Lower leg skin (tissue), 4 donors: ENCODE results near the gene VAMP4. TPM values are rescaled to one million over a fixed set of nuclear protein-coding genes. Genes with fewer than 3 reads are reported as not detected.

Source experiments
- DNase-seq, 2 donors: peaks; one replicate each; pipeline ENCODE4 v3.0.0-alpha.2; 2019; ENCODE audit warnings: low spot score in 2 of 2
- H3K4me3 ChIP-seq: fragments of 200-600 bp; sonication (generic); 2 replicates; pipeline ENCODE4 v1.5.1; 2017; ENCODE audit warnings: mild to moderate bottlenecking, low read depth; ENCODE audit not compliant: poor library complexity, severe bottlenecking
- CTCF ChIP-seq, 3 donors: fragments of 450-650 bp; IDR thresholded peaks; one replicate each; pipeline ENCODE4 v1.5.1; 2016; ENCODE audit warnings: antibody characterized with exemption in 3 of 3, mild to moderate bottlenecking in 3 of 3, moderate library complexity in 2 of 3
- POLR2A ChIP-seq, 2 donors: fragments of 450-650 bp; IDR thresholded peaks; one replicate each; pipeline ENCODE4 v1.6.1; 2016 to 2017; ENCODE audit warnings: antibody characterized with exemption in 2 of 2, mild to moderate bottlenecking in 1 of 2, moderate library complexity in 1 of 2
- WGBS, 2 donors: methylation state at CpG; one replicate each; pipeline ENCODE4 v1.1.5; 2018; 5-methylcytosine and 5-hydroxymethylcytosine counted together
- intact Hi-C: fragments of 100-400 bp; cut with DNase I; formaldehyde crosslinking; loops from one replicate; pipeline ENCODE4 v1.15.0; 2023; ENCODE audit warnings: low total_unique reads
- total RNA-seq, 4 donors: library from RNA; depleted of rRNA; stranded (reverse); fragments of >200 nt; gene quantifications; one replicate each; pipeline ENCODE4 v1.1.0, GENCODE V29; 2016

Gene VAMP4
- total RNA-seq, 4 donors from 2014 or later: 9.9 to 12.0 (median 11.4) TPM

- no peak overlapping the region for H3K4me3 ChIP-seq
- 43 to 60% methylated on average over 3 of the region's 3 CpGs for WGBS, 2 donors
- intact Hi-C loops: no loop called here
- DNase-seq: no peak
- TF ChIP-seq CTCF (IDR thresholded peaks at IDR 0.05): no peak
- no peak for TF ChIP-seq POLR2A (IDR thresholded peaks at IDR 0.05)
Observed at GRCh38 chr1:171748651-171749050, 6.8 kb upstream of the VAMP4 start.

- intact Hi-C loops: no loop called here
- TF ChIP-seq POLR2A (IDR thresholded peaks at IDR 0.05): no peak
- no peak for TF ChIP-seq CTCF (IDR thresholded peaks at IDR 0.05)
- DNase-seq: no peak
- no peak overlapping the region for H3K4me3 ChIP-seq
- WGBS, 2 donors: 97% methylated on average over 8 of the region's 8 CpGs
Observed at GRCh38 chr1:171744986-171745385, 3.1 kb upstream of the VAMP4 start.

- intact Hi-C loops: no loop called here
- TF ChIP-seq CTCF (IDR thresholded peaks at IDR 0.05) (no peak), POLR2A (IDR thresholded peaks at IDR 0.05) (no peak)
- H3K4me3 ChIP-seq: no peak overlapping the region
- WGBS, 2 donors: 16 to 17% methylated on average over 8 of the region's 8 CpGs
- peak in 1 of 2 donors; percentile 43 for DNase-seq
Observed at GRCh38 chr1:171743081-171743870, 1.4 kb upstream of the VAMP4 start.

GRCh38 chr1:171742577-171742922 lies 685 bp upstream of the VAMP4 start:
- intact Hi-C loops: no loop called here
- peak in 1 of 2 donors; percentile 59 for DNase-seq
- 0 to 1% methylated on average over 14 of the region's 14 CpGs for WGBS, 2 donors
- TF ChIP-seq CTCF (IDR thresholded peaks at IDR 0.05) (no peak), POLR2A (IDR thresholded peaks at IDR 0.05) (no peak)
- H3K4me3 ChIP-seq: peak overlapping the region; percentile 99

GRCh38 chr1:171740987-171741871 lies 636 bp downstream of the VAMP4 start:
- peak; percentile 42 to 88 for DNase-seq
- TF ChIP-seq CTCF (IDR thresholded peaks at IDR 0.05): no peak
- no peak for TF ChIP-seq POLR2A (IDR thresholded peaks at IDR 0.05)
- 1% methylated on average over 28 of the region's 28 CpGs for WGBS, 2 donors
- peak overlapping the region; percentile 99 for H3K4me3 ChIP-seq
- intact Hi-C loops: no loop called here
